Neutrophil (primary cell): ENCODE results near the gene VPREB1.

ENCODE experiments used
- H3K27ac ChIP-seq: fragments of 200-600 bp; sonication (generic); 2 replicates; pipeline ENCODE4 v1.5.1; 2016; ENCODE audit warnings: mild to moderate bottlenecking, moderate library complexity
- H3K27me3 ChIP-seq: fragments of 200-600 bp; sonication (generic); 2 replicates; pipeline ENCODE4 v1.6.0; 2016; ENCODE audit warnings: mild to moderate bottlenecking
- H3K36me3 ChIP-seq: fragments of 200-600 bp; sonication (generic); 2 replicates; pipeline ENCODE4 v1.5.1; 2017
- H3K4me1 ChIP-seq, 2 experiments: fragments of 200-600 bp in 1 of 2; sonication (generic) in 1 of 2; 1 replicate in 1 of 2; 2 replicates in 1 of 2; pipeline versions ENCODE4 v1.5.1 to v1.6.1; 2013 to 2016; ENCODE audit warnings: low read depth in 1 of 2, low read length in 1 of 2, mild to moderate bottlenecking in 1 of 2, moderate library complexity in 1 of 2; ENCODE audit not compliant: control insufficient read depth in 1 of 2, insufficient read depth in 1 of 2
- H3K4me3 ChIP-seq, 2 experiments: fragments of 200-600 bp in 1 of 2; sonication (generic) in 1 of 2; 1 replicate in 1 of 2; 2 replicates in 1 of 2; pipeline ENCODE4 v1.5.1; 2013 to 2016; ENCODE audit warnings: low read depth in 1 of 2, low read length in 1 of 2, mild to moderate bottlenecking in 1 of 2, moderate library complexity in 1 of 2
- H3K9me3 ChIP-seq: fragments of 200-600 bp; sonication (generic); 2 replicates; pipeline ENCODE4 v1.5.1; 2016
- TF ChIP-seq, protein P1 (sequence below): fragments of 200-600 bp; sonication (generic); IDR thresholded peaks from 2 replicates; pipeline ENCODE4 v1.5.1; 2016; ENCODE audit warnings: antibody characterized with exemption

VPREB1 gene

DNA sequence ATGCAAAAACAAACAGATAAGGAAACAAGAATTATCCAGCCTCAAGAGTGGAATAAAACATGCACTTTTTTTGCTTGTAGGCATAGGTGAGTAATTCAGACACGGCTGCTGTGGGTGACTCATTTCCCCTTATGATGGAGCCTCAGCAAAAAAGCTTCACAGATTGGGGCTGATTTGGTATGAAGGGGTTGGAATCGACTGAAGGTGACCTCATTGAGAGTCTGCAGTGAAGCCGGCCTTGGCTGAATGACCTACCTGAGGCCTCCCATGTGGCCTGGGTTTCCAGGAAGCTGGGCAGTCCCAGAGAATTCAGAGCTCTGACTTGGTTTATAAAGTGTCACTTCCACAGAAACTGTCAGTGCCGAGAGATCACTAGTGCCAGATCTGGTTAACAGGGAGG, 34.2 kb upstream of the VPREB1 start:
- H3K4me3 ChIP-seq, result no peak overlapping the region
- H3K27me3 ChIP-seq, result peaks cover 47% of the 10 kb centered on the region
- TF ChIP-seq, protein P1, sequence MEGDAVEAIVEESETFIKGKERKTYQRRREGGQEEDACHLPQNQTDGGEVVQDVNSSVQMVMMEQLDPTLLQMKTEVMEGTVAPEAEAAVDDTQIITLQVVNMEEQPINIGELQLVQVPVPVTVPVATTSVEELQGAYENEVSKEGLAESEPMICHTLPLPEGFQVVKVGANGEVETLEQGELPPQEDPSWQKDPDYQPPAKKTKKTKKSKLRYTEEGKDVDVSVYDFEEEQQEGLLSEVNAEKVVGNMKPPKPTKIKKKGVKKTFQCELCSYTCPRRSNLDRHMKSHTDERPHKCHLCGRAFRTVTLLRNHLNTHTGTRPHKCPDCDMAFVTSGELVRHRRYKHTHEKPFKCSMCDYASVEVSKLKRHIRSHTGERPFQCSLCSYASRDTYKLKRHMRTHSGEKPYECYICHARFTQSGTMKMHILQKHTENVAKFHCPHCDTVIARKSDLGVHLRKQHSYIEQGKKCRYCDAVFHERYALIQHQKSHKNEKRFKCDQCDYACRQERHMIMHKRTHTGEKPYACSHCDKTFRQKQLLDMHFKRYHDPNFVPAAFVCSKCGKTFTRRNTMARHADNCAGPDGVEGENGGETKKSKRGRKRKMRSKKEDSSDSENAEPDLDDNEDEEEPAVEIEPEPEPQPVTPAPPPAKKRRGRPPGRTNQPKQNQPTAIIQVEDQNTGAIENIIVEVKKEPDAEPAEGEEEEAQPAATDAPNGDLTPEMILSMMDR, result no peak
- H3K9me3 ChIP-seq, result no peaks in the 10 kb centered on the region
- H3K27ac ChIP-seq, result no peak overlapping the region
- no peaks in the 10 kb centered on the region for H3K36me3 ChIP-seq
- peaks cover 8% of the 10 kb centered on the region in 2 experiments for H3K4me1 ChIP-seq

DNA sequence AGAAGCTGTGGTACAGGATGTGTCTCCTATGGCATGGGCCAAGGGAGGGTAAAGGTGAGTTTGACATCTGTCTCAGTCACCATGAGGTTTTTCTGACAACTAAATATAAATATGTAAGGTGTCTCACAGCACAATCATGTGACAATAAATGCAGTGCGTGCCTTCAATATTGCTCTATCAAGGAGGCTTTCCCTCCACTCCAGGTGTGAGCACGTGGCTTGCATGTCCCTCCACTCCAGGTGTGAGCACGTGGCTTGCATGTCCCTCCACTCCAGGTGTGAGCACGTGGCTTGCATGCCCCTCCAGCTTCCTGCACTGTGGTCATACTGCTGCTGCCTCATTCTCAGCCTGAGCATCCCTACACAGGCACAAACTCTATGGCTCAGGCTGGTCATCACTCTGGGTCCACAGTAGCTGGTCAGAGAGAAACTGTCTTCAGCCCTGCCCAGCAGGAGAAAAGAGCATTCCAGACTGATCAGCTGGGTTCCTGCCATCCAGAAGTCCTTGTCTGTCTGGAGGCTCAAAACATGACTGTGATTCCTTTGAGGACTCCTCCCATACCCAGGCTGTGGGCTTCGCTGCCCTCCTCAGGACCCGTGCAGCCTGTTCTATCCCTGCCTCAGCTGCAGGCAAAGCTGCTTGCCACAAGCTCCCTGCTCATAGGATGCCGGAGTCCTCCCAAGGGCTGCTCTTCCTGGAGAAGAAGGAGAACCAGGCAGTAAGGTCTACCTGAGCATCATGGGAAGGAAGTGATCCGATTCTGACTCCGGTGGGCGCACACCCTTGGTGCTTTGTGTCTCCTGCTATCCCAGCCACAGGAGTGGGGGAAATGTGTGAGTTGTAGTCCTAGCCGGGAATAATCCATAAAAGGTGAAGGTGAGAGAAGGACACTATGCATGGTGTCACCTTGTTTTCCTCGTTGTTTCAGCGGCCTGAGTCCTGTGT, 33.4 kb upstream of the VPREB1 start:
- no peak overlapping the region for H3K4me3 ChIP-seq
- H3K27me3 ChIP-seq, result peaks cover 39% of the 10 kb centered on the region
- peaks cover 8% of the 10 kb centered on the region in 2 experiments for H3K4me1 ChIP-seq
- no peak overlapping the region for H3K27ac ChIP-seq
- no peaks in the 10 kb centered on the region for H3K36me3 ChIP-seq
- TF ChIP-seq, protein P1, result no peak
- no peaks in the 10 kb centered on the region for H3K9me3 ChIP-seq

DNA sequence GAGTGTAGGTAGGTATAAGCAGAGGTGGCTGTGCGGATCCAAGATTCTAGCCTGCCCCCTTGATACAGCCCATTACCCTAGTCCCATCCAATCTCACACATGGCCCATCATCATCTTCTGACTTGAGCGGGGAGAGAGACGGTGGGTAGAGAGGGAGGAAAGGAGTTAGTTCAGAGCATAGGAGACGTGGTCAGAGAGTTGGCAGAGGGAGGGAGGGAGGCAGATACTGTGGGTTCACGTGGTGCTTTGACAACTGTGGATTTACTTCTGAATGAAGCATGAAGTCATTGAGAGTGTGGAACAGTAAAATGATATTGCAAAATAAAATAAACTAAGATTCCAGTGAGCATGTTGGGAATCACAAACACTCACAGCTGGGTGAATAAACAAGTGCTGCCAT, 31.4 kb upstream of the VPREB1 start:
- TF ChIP-seq, protein P1, result no peak
- Histone ChIP-seq H3K4me1 (no peaks in the 10 kb centered on the region), H3K27me3 (peaks cover 34% of the 10 kb centered on the region), H3K36me3 (no peaks in the 10 kb centered on the region), H3K27ac (no peak overlapping the region), H3K9me3 (no peaks in the 10 kb centered on the region), H3K4me3 (no peak overlapping the region)

DNA sequence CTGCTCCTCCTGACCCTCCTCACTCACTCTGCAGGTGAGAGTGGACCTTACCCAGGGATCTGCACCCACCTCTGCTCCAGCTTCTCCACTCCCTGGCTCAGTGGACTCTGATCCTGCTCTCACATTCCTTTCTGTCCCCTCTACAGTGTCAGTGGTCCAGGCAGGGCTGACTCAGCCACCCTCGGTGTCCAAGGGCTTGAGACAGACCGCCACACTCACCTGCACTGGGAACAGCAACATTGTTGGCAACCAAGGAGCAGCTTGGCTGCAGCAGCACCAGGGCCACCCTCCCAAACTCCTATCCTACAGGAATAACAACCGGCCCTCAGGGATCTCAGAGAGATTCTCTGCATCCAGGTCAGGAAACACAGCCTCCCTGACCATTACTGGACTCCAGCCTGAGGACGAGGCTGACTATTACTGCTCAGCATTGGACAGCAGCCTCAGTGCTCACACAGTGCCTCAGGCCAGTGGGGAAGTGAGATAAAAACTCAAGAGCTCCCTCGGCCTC, 29.7 kb upstream of the VPREB1 start:
- TF ChIP-seq, protein P1, result no peak
- H3K27me3 ChIP-seq, result peaks cover 26% of the 10 kb centered on the region
- H3K4me1 ChIP-seq, result no peaks in the 10 kb centered on the region
- H3K36me3 ChIP-seq, result no peaks in the 10 kb centered on the region
- no peak overlapping the region for H3K4me3 ChIP-seq
- no peak overlapping the region for H3K27ac ChIP-seq
- no peaks in the 10 kb centered on the region for H3K9me3 ChIP-seq

DNA sequence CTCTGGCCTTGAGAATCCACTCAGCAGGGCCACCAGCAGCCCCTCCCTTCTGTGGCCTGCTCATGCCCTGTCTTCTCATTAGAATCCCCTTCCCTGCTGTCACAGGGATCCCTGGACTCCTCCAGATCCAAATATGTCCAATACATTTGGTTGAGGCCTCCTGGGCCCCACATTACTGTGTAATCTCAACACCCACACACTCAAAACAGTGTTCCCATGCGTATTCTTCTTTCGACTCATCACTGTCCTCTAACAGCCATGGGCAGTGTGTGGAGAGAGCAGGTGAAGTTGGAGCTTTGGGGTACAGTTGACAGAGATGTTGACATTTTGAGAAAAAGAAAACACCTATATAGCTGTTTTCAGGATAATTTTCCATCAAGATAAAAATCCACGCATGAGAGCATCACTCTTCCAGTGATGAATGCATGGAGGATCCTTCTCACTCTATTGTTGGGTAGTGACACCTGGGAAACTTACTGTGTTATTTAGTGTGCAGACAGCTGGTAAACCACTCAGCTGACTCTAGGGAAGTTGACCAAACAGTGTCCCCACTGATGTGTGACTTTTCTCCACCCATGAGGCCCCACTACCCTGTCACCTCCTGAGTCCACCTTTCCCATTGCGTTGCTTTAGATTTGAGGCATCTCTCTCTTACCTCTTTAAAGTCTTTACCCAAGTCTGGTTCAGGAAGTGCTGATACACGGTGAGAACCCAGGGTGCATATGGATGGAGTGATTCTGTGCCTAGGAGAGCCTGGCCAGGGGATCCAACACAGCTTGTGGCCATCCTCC, 28.7 kb upstream of the VPREB1 start:
- Histone ChIP-seq H3K4me1 (no peaks in the 10 kb centered on the region), H3K9me3 (no peaks in the 10 kb centered on the region), H3K27ac (no peak overlapping the region), H3K36me3 (no peaks in the 10 kb centered on the region), H3K27me3 (peaks cover 16% of the 10 kb centered on the region), H3K4me3 (no peak overlapping the region)
- TF ChIP-seq, protein P1, result no peak
